CD4-positive, alpha-beta T cell treated with Interleukin-12 subunit alpha and Interleukin-12 subunit beta, for 1 hour (primary cell): ENCODE data around the gene DEUP1.
"Not testable (repeated sequence)": the region's sequence is repeated elsewhere in the genome, so short reads cannot be mapped to it uniquely, and the experiment has no call there.

Experiments used
- DNase-seq: peaks from one replicate; pipeline ENCODE4 v3.0.0-alpha.2; 2020

Gene DEUP1

DNA sequence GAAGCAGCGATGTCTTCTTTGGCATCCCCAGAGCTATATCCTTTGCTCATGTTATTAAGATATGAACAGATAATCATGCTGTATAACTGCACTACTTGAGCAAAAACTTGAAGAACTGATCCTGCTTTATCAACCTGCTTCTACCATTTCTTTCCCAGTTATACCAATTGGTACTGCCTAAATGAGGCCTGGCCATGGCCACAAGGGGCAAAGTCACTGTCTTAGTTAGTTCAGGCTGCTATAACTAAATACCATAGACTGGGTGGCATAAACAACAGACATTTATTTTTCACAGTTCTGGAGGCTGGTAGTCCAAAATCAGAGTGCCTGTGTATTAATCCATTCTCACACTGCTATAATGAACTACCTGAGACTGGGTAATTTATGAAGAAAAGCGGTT is 37.5 kb downstream of the DEUP1 start:
- no peak for DNase-seq

- no peak for DNase-seq
These were observed 39.7 kb downstream of the DEUP1 start for GRCh38 chr11:93370260-93370659.

DNA sequence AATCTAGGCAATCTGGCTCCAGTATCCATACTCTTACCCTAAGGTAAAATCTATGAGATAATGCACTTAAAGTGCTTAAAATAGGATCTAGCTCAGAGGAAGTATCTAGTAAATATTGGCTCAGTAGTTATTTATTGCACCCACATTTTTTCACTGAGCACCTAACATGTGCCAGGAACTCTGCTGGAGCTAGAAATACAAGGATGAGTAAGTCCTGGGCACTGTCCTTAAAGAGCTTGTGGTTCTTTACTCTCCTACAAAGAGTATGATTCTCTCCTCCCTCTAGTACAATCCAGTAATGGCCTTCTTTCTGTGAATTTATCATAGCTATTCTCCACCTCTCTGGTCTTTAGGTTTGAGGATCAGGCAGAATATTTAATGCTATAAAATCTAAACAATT is 59.2 kb downstream of the DEUP1 start:
- no peak for DNase-seq

- DNase-seq = no peak
These were observed 62.3 kb downstream of the DEUP1 start for GRCh38 chr11:93392867-93393266.

DNA sequence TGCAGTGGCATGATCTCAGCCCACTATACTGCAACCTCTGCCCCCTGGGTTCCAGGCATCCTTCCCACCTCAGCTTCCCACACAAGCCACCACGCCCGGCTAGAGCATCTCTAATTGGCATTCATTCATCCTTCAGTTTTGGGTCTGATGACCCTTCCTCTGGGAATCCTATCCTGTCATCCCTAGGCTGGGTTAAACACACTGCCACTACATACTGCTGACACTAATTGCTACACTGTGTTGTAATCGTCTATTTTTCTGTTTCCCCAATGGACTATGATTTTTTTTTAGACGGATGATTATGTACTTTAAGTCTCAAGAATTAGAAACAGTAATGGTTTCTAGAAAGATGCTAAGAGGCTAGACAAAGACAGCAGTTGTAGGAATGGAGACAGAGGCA is 62.8 kb downstream of the DEUP1 start:
- no peak for DNase-seq

GRCh38 chr11:93394488-93394887 is 63.9 kb downstream of the DEUP1 start:
- DNase-seq = no peak

- no peak for DNase-seq
These were observed 65.8 kb downstream of the DEUP1 start for GRCh38 chr11:93396316-93396715.

GRCh38 chr11:93403930-93404329 is 73.4 kb downstream of the DEUP1 start:
- no peak for DNase-seq

DNA sequence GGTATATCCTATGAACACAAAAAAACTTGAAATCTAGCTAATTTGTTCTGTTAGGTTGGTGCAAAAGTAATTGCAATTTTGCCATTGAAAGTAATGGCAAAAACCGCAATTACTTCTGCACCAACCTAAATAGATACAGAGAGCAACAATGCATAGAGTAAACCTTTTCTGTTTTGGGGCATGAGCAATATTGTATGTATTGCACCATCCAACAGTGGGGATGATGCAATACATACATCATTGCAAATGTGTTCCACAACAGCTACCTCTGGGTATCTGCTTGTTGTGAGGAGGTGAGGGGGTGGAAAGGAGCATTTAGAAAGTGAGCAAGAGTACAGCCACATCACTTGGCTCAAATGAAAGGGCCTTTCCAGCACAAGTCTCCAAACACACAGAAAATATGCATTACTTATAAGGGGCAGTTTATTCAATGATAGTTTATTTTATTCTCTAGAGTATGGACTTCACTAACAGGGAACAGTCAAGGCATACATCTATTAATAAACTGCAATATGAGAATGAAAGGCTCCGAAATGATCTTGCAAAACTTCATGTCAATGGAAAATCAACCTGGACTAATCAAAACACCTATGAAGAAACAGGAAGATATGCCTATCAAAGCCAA is 77.3 kb downstream of the DEUP1 start:
- DNase-seq = no peak

- DNase-seq = no peak
These were observed 79.9 kb downstream of the DEUP1 start for GRCh38 chr11:93410441-93410840.

GRCh38 chr11:93411705-93412104 is 81.2 kb downstream of the DEUP1 start:
- DNase-seq = no peak

DNA sequence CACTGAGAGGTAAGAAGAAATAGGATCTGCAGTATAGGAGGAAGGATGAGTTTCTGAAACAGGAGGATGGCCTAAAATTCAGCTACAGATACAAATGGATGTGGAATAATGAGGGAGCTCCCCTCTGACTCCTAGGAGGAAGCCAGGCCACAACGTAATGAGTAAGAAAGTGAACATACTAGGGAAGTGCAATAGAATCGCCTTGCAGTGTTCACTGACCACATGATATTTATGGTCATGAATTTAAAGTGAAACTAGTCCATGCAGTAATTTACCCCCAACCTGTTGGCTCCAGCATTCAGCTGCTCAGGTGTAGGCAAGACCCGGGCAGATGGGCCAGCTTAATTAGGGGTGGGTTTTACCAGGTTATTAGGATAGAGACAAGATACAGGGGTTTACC is 101.7 kb downstream of the DEUP1 start:
- no peak for DNase-seq

GRCh38 chr11:93443232-93443631 is 112.7 kb downstream of the DEUP1 start:
- not testable (repeated sequence) for DNase-seq

DNA sequence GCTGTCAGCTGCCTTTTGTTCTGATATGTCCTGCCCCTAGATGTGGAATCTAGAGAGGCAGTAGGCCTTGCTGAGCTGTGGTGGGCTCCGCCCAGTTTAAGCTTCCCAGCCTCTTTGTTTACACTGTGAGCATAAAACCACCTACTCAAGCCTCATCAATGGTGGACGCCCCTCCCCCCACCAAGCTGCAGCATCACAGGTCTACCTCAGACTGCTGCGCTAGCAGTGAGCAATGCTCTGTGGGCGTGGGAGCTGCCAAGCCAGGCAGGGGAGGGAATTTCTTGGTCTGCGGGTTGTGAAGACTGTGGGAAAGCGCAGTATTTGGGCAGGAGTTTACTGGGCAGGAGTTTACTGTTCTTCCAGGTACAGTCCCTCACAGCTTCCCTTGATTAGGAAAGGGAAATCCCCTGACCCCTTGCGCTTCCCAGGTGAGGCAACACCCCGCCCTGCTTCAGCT is 114.1 kb downstream of the DEUP1 start:
- peak; percentile 4 for DNase-seq

DNA sequence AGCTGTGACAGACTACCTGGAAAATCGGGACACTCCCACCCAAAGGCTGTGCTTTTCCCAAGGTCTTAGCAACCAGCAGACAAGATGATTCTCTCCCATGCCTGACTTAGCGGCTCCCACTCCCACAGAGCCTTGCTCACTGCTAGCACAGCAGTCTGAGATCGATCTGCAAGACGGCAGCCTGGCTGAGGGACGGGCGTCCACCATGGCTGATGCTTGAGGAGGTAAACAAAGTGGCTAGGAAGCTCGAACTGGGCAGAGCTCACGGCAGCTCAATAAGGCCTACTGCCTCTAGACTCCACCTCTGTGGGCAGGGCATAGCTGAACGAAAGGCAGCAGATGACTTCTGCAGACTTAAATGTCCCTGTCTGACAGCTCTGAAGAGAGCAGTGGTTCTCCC is 127.7 kb downstream of the DEUP1 start:
- no peak for DNase-seq

DNA sequence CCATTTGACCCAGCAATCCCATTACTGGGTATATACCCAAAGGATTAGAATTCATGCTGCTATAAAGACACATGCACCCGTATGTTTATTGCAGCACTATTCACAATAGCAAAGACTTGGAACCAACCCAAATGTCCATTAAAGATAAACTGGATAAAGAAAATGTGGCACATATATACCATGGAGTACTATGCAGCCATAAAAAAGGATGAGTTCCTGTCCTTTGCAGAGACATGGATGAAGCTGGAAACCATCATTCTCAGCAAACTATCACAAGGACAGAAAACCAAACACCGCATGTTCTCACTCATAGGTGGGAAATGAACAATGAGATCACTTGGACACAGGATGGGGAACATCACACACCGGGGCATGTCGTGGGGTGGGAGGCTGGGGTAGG is 133.1 kb downstream of the DEUP1 start:
- DNase-seq = not testable (repeated sequence)

GRCh38 chr11:93464927-93465540 is 134.5 kb downstream of the DEUP1 start:
- DNase-seq = no peak

DNA sequence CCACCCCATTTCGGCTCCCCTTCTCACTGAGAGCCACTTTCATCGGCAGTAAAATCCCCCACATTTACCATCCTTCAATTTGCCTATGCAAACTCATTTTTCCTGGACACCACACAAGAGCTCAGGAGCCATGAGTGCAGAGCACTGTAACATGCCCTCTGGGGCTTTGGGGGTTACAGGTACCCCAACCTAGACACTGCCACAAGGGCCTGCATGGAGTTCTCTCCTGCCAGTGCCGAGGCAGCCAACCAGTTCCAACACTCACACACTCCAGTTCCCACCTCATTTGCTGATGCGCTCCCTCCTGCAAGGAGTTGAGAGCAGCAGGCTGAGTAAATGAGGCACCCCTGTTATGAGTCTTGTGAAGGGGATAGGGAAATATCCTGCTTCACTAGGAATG is 136.5 kb downstream of the DEUP1 start:
- DNase-seq = no peak

DNA sequence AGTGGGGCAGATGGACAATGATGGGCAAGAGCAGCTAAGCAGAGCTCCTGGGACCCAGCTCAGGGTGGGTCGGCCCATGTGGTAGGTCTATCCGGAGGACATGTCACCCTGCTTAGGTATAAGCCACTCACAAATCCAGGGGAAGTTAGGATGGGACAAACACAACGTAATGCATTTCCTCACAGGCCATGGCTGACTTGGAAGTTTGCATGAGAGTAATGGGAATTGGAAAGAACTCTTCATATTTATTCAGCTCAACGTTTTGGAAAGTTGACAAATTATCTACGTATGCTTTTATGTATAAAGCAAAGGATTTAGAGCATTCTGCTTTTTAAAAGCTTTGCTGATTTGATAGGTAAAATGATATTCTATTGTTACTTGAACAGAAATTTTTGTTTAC is 137.7 kb downstream of the DEUP1 start:
- no peak for DNase-seq

GRCh38 chr11:93474123-93474522 is 143.6 kb downstream of the DEUP1 start:
- no peak for DNase-seq

DNA sequence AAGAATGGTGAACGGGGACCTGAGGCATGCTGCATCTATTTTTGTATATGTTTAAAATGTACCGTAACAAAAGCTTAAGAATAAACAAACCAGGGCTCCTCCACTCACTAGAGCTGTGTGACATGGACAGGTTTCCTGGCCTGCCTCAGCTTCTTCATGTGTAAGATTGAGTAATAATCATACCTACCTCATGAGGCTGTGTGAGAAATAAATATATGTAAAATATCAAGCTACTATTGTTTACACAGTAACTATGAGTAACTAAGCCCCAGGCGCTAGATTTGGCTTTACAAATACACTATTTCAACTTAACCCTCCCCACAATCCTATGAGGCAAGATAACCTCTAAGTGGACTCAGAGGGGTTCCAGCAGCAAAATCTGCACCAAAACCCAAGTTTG is 146.3 kb downstream of the DEUP1 start:
- no peak for DNase-seq

- DNase-seq = no peak
These were observed 147.2 kb downstream of the DEUP1 start for GRCh38 chr11:93477684-93478234.

GRCh38 chr11:93478841-93479240 is 148.3 kb downstream of the DEUP1 start:
- DNase-seq = no peak

DNA sequence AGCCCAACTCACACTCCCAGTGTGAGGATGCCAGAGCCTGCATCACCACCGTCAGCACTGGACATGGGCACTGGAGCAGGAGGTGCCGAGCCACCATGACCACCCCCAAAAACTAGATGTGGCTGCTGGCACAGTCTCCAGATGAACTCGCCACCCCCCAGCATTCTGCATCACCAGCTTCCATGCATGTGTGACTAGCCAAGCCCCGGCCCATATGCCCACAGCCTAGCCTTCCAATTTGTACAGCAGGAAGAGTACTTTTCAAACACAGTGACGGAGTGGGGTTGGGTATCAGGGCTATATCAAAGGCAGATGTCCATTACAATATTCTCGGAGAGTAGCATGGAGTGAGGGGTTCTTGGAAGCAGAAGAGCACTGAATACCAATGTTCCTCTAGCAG is 149.7 kb downstream of the DEUP1 start:
- no peak for DNase-seq

GRCh38 chr11:93480756-93481155 is 150.2 kb downstream of the DEUP1 start:
- DNase-seq = no peak
